ENCODE data around the gene RIMBP2.

GRCh38 chr12:130474599-130475269 lies 241.4 kb downstream of the RIMBP2 start:
- no peak for TF ChIP-seq CTCF (IDR thresholded peaks at IDR 0.05; ENCODE audit: poor library complexity, severe bottlenecking)
- TF ChIP-seq EP300 (conservative IDR thresholded peaks at IDR 0.05; ENCODE audit: poor library complexity, severe bottlenecking): no peak

Measured in neural cell (in vitro differentiated cells).